Suprapubic skin (tissue), 4 donors: ENCODE results near the gene CACNG4. TPM values are rescaled to one million over a fixed set of nuclear protein-coding genes. Genes with fewer than 3 reads are reported as not detected.

ENCODE experiments used
- DNase-seq, 2 donors: peaks; one replicate each; pipeline ENCODE4 v3.0.0-alpha.2; 2019; ENCODE audit warnings: low spot score in 2 of 2
- H3K27ac ChIP-seq: fragments of 200-600 bp; sonication (generic); one replicate; pipeline ENCODE4 v1.5.1; 2019
- H3K27me3 ChIP-seq: fragments of 200-600 bp; sonication (generic); one replicate; pipeline ENCODE4 v1.5.1; 2019
- H3K36me3 ChIP-seq: fragments of 200-600 bp; sonication (generic); one replicate; pipeline ENCODE4 v1.5.1; 2019
- H3K4me1 ChIP-seq: fragments of 200-600 bp; sonication (generic); one replicate; pipeline ENCODE4 v1.5.1; 2019
- H3K4me3 ChIP-seq: fragments of 200-600 bp; sonication (generic); one replicate; pipeline ENCODE4 v1.5.1; 2019; ENCODE audit warnings: mild to moderate bottlenecking
- H3K9me3 ChIP-seq: fragments of 200-600 bp; sonication (generic); one replicate; pipeline ENCODE4 v1.5.1; 2019
- CTCF ChIP-seq, 2 donors: fragments of 200-600 bp in 1 of 2; fragments of 450-650 bp in 1 of 2; sonication (generic) in 1 of 2; IDR thresholded peaks; one replicate each; pipeline ENCODE4 v1.5.1; 2016 to 2019; ENCODE audit warnings: antibody characterized with exemption in 2 of 2, mild to moderate bottlenecking in 1 of 2, moderate library complexity in 1 of 2
- EP300 ChIP-seq: sonication (generic); formaldehyde crosslinking; IDR thresholded peaks from one replicate; pipeline ENCODE4 v1.6.1; 2017; ENCODE audit warnings: antibody characterized with exemption
- POLR2A ChIP-seq, 2 donors: fragments of 450-650 bp; IDR thresholded peaks; one replicate each; pipeline ENCODE4 v1.6.1; 2017; ENCODE audit warnings: antibody characterized with exemption in 2 of 2, mild to moderate bottlenecking in 2 of 2, moderate library complexity in 2 of 2
- POLR2AphosphoS5 ChIP-seq, 3 donors: sonication (generic); formaldehyde crosslinking; IDR thresholded peaks; one replicate each; pipeline ENCODE4 v1.6.1; 2017; ENCODE audit warnings: antibody characterized with exemption in 3 of 3
- WGBS: methylation state at CpG from one replicate; pipeline ENCODE4 v1.1.5; 2018; 5-methylcytosine and 5-hydroxymethylcytosine counted together
- total RNA-seq, 4 donors: library from RNA; depleted of rRNA; stranded (reverse); fragments of >200 nt; gene quantifications; one replicate each; pipeline ENCODE4 v1.1.0, GENCODE V29; 2016

Gene CACNG4
- total RNA-seq, 4 donors from 2014 or later = 0.49 to 0.68 (median 0.51) TPM; not detected in 1

DNA sequence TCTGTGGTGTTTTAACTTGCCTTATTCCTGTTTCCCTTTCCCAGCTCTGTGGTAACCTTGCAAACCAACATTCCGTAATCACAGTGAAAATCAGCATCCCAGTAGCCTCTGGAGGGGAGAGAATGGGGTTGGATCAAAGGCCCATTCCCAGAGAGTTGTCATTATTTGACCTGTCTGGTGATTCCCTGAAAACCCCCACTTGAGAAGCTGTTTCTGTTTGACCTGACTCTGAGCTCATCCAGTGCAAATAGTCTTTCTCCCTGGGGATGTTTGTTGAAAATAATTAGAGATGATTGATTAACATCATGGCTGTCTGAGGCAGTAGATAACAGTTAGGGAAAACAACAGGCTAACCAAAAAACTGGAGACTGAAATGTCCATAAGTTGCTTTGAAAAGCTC is 82.9 kb downstream of the CACNG4 start:
- TF ChIP-seq CTCF (IDR thresholded peaks at IDR 0.05) (no peak), EP300 (no peak), POLR2AphosphoS5 (IDR thresholded peaks at IDR 0.05) (no peak), POLR2A (IDR thresholded peaks at IDR 0.05) (no peak)
- Histone ChIP-seq H3K27ac (no peak overlapping the region), H3K9me3 (peaks cover 13% of the 10 kb centered on the region), H3K36me3 (no peaks in the 10 kb centered on the region), H3K27me3 (peaks cover 5% of the 10 kb centered on the region), H3K4me3 (no peak overlapping the region), H3K4me1 (no peaks in the 10 kb centered on the region)
- 61% methylated on average over 1 of the region's 1 CpG for WGBS
- DNase-seq = no peak

DNA sequence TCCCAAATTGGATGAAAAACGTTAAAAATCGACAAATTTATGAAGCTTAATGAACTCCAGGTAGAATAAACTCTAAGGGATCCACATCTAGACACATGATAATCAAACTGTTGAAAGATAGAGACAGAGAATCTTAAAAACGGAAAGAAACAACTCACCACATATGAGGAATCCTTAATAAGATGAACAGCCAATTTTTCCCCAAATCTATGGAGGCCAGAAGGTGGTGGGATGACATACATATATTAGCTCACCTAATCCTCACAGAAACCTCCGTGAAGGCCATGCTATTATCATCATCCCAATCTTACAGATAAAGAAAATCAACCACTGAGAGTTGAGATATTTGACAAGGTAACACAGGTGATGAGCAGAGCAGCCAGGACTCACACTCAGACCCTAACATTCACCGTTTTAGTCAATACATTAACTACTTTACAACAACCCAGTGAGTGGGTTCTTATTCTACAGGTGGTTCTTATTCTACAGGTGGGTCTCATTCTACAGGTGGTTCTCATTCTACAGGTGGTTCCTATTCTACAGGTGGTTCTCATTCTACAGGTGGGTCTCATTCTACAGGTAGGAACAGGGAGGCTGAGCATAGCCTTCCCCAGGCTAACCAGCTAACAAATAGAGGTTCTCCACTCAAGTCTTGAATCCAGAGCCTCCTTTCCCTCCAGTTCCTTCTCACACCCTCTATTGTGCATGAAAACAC is 84.7 kb downstream of the CACNG4 start:
- DNase-seq = no peak
- WGBS = 83% methylated on average over 5 of the region's 5 CpGs
- Histone ChIP-seq H3K4me1 (no peaks in the 10 kb centered on the region), H3K9me3 (peaks cover 13% of the 10 kb centered on the region), H3K4me3 (no peak overlapping the region), H3K27me3 (peaks cover 5% of the 10 kb centered on the region), H3K27ac (no peak overlapping the region), H3K36me3 (no peaks in the 10 kb centered on the region)
- TF ChIP-seq POLR2A (IDR thresholded peaks at IDR 0.05) (no peak), POLR2AphosphoS5 (IDR thresholded peaks at IDR 0.05) (no peak), CTCF (IDR thresholded peaks at IDR 0.05) (no peak), EP300 (no peak)

DNA sequence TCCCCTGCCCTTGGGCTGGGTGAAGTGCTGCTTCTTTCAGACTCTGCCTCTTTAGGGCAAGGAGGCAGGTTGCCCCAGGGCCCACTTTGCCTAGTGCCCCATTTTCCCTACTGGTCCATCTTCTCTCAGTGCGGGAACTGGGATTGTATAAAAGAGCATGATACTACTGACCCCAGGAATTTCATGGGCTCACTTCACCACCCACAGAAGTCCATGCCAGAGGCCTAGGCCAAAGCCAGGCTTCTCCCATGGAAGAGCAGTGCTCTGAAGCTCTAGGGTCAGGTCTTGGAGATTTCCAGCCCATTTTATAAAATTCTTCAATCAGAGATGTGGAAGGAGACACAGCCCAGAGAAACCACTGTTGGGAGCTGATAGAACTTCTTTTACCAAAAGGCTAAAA is 85.6 kb downstream of the CACNG4 start:
- no peaks in the 10 kb centered on the region for H3K36me3 ChIP-seq
- DNase-seq = no peak
- 100% methylated on average over 1 of the region's 1 CpG for WGBS

DNA sequence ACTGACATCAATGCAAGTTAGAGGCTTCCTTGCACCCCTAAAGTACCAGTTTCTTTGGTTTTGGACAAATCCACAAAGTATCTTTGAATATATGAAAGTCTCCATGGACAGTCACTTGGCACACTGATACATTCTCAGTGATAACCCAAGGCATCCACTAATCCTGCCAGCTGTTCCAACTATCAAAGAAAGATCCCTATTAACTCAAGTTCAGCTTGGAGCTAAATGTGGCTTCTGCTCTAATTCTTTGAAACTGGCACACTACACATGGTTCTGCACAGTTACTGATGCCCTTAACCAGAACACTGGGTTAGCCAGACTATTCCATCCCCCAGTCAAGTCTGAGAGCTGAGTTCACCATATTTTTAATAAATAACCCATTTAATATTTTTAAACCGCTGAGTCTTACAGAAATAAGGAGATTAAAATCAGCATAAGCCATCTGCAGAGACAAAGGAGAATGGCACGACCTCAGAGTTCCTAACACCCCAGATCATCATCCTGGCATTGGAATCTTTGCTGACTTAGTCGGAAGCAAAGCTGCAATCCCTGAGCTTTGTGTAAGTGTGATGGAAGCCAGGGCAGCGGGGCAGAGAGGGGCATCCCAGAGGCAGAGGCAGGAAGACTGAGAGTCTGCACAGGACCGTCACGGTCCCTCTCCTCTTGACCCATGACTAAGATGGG is 86.1 kb downstream of the CACNG4 start:
- H3K4me3 ChIP-seq = no peak overlapping the region
- peaks cover 5% of the 10 kb centered on the region for H3K27me3 ChIP-seq
- no peaks in the 10 kb centered on the region for H3K36me3 ChIP-seq
- no peak overlapping the region for H3K27ac ChIP-seq
- 89% methylated on average over 6 of the region's 6 CpGs for WGBS
- no peak for TF ChIP-seq EP300
- TF ChIP-seq CTCF (IDR thresholded peaks at IDR 0.05) = no peak
- TF ChIP-seq POLR2AphosphoS5 (IDR thresholded peaks at IDR 0.05) = no peak
- TF ChIP-seq POLR2A (IDR thresholded peaks at IDR 0.05) = no peak
- H3K9me3 ChIP-seq = peaks cover 13% of the 10 kb centered on the region
- no peaks in the 10 kb centered on the region for H3K4me1 ChIP-seq
- DNase-seq = no peak

More for the DNA sequence above, 85.6 kb downstream of the CACNG4 start:
- H3K4me3 ChIP-seq = no peak overlapping the region
- H3K4me1 ChIP-seq = no peaks in the 10 kb centered on the region
- peaks cover 5% of the 10 kb centered on the region for H3K27me3 ChIP-seq
- TF ChIP-seq CTCF (IDR thresholded peaks at IDR 0.05) = no peak
- no peak for TF ChIP-seq POLR2AphosphoS5 (IDR thresholded peaks at IDR 0.05)
- no peak for TF ChIP-seq POLR2A (IDR thresholded peaks at IDR 0.05)
- TF ChIP-seq EP300 = no peak
- H3K27ac ChIP-seq = no peak overlapping the region
- H3K9me3 ChIP-seq = peaks cover 13% of the 10 kb centered on the region

DNA sequence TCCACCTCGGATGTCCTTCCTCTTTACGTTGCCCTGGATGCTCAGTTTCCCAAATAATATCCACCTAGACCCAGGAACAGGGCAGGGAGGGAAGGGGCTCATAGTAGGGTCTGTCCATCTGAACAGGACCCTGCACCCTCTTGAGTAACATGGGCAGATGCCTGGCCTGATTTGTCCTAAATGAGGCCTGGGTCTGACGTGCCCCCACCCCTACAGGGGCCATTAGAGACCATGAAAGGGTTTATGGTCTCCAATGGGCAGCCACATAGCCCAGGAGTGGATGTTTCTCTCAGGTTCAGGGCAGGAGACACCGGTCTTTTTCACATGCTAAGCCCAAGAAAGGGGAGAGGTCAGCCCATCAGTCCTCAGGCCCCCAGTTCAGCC is 86.6 kb downstream of the CACNG4 start:
- Histone ChIP-seq H3K4me3 (no peak overlapping the region), H3K27me3 (peaks cover 2% of the 10 kb centered on the region), H3K36me3 (no peaks in the 10 kb centered on the region), H3K4me1 (no peaks in the 10 kb centered on the region), H3K27ac (no peak overlapping the region), H3K9me3 (peaks cover 13% of the 10 kb centered on the region)
- WGBS = 84% methylated on average over 3 of the region's 4 CpGs
- DNase-seq = no peak
- no peak for TF ChIP-seq EP300
- TF ChIP-seq POLR2AphosphoS5 (IDR thresholded peaks at IDR 0.05) = no peak
- TF ChIP-seq POLR2A (IDR thresholded peaks at IDR 0.05) = no peak
- no peak for TF ChIP-seq CTCF (IDR thresholded peaks at IDR 0.05)
